Osteoblast (primary cell): ENCODE measurements around the gene KIAA1217. TPM values are rescaled to one million over a fixed set of nuclear protein-coding genes. Genes with fewer than 3 reads are reported as not detected.

Source experiments
- DNase-seq: peaks from one replicate; pipeline ENCODE4 v3.0.0; 2011; ENCODE audit warnings: low spot score, mixed read lengths; ENCODE audit not compliant: insufficient read length; ENCODE audit errors: missing footprints
- H2AFZ ChIP-seq: 2 replicates; pipeline ENCODE4 v1.6.0; 2011; ENCODE audit warnings: mild to moderate bottlenecking, low read length
- H3K27ac ChIP-seq: 2 replicates; pipeline ENCODE4 v1.5.1; 2011; ENCODE audit warnings: mild to moderate bottlenecking, low read depth, low read length, moderate library complexity
- H3K27me3 ChIP-seq: 2 replicates; pipeline ENCODE4 v1.6.0; 2012; ENCODE audit warnings: mild to moderate bottlenecking, control low read depth, inconsistent platforms, low read length, moderate library complexity; ENCODE audit not compliant: insufficient read depth
- H3K36me3 ChIP-seq: 2 replicates; pipeline ENCODE4 v1.5.1; 2011; ENCODE audit warnings: mild to moderate bottlenecking, low read length, control low read depth, moderate library complexity; ENCODE audit not compliant: insufficient read depth
- H3K4me1 ChIP-seq: 2 replicates; pipeline ENCODE4 v1.5.1; 2011; ENCODE audit warnings: mild to moderate bottlenecking, low read length, control low read depth, moderate library complexity; ENCODE audit not compliant: insufficient read depth
- H3K4me2 ChIP-seq: 2 replicates; pipeline ENCODE4 v1.6.0; 2011; ENCODE audit warnings: mild to moderate bottlenecking, low read length; ENCODE audit not compliant: insufficient read depth
- H3K4me3 ChIP-seq: fragments of 200-600 bp; sonication (generic); 3 replicates; pipeline ENCODE4 v1.5.1; 2012; ENCODE audit warnings: mild to moderate bottlenecking, low read length, inconsistent platforms; ENCODE audit not compliant: insufficient read depth
- H3K79me2 ChIP-seq: 2 replicates; pipeline ENCODE4 v1.6.0; 2012; ENCODE audit warnings: mild to moderate bottlenecking, low read length, control low read depth, inconsistent platforms; ENCODE audit not compliant: insufficient read depth
- H3K9me3 ChIP-seq: 2 replicates; pipeline ENCODE4 v1.5.1; 2011; ENCODE audit warnings: low read depth, low read length, control low read depth
- H4K20me1 ChIP-seq: 2 replicates; pipeline ENCODE4 v1.6.0; 2012; ENCODE audit warnings: mild to moderate bottlenecking, low read length, control low read depth; ENCODE audit not compliant: insufficient read depth
- CTCF ChIP-seq: IDR thresholded peaks from 2 replicates; pipeline ENCODE4 v1.5.1; 2011; ENCODE audit warnings: mild to moderate bottlenecking, low read depth, low read length, moderate library complexity; ENCODE audit errors: extremely low read depth
- total RNA-seq: library from RNA; depleted of rRNA; stranded (reverse); fragments of >200 nt; gene quantifications from 2 replicates; pipeline ENCODE4 v1.2.3, GENCODE V29; 2012

The KIAA1217 gene
- total RNA-seq, 1 donor: 51.0 TPM

- no peaks in the 10 kb centered on the region for H4K20me1 ChIP-seq
- no peak for TF ChIP-seq CTCF
- no peak for DNase-seq
- H3K4me2 ChIP-seq: no peak overlapping the region
- H3K27me3 ChIP-seq: no peaks in the 10 kb centered on the region
- H3K4me1 ChIP-seq: no peaks in the 10 kb centered on the region
- no peak overlapping the region for H3K27ac ChIP-seq
- no peaks in the 10 kb centered on the region for H3K79me2 ChIP-seq
- H2AFZ ChIP-seq: no peak overlapping the region
- H3K36me3 ChIP-seq: peaks cover 31% of the 10 kb centered on the region
- H3K9me3 ChIP-seq: no peaks in the 10 kb centered on the region
- H3K4me3 ChIP-seq: no peak overlapping the region
These were observed 296.8 kb downstream of the KIAA1217 start for GRCh38 chr10:24505759-24506158.

- no peak overlapping the region for H2AFZ ChIP-seq
- H3K36me3 ChIP-seq: peaks cover 41% of the 10 kb centered on the region
- H3K79me2 ChIP-seq: no peaks in the 10 kb centered on the region
- TF ChIP-seq CTCF: peak; percentile 54
- H4K20me1 ChIP-seq: no peaks in the 10 kb centered on the region
- H3K27ac ChIP-seq: no peak overlapping the region
- no peaks in the 10 kb centered on the region for H3K27me3 ChIP-seq
- no peaks in the 10 kb centered on the region for H3K9me3 ChIP-seq
- no peak overlapping the region for H3K4me3 ChIP-seq
- no peak for DNase-seq
- H3K4me1 ChIP-seq: no peaks in the 10 kb centered on the region
- H3K4me2 ChIP-seq: no peak overlapping the region
These were observed 304.2 kb downstream of the KIAA1217 start for GRCh38 chr10:24513155-24513554.

GRCh38 chr10:24515481-24515880 is 306.5 kb downstream of the KIAA1217 start:
- H3K4me2 ChIP-seq: no peak overlapping the region
- H3K4me3 ChIP-seq: no peak overlapping the region
- no peaks in the 10 kb centered on the region for H3K9me3 ChIP-seq
- H3K4me1 ChIP-seq: peaks cover 6% of the 10 kb centered on the region
- no peak for TF ChIP-seq CTCF
- peaks cover 43% of the 10 kb centered on the region for H3K36me3 ChIP-seq
- no peaks in the 10 kb centered on the region for H4K20me1 ChIP-seq
- no peaks in the 10 kb centered on the region for H3K27me3 ChIP-seq
- no peaks in the 10 kb centered on the region for H3K79me2 ChIP-seq
- no peak for DNase-seq
- H2AFZ ChIP-seq: no peak overlapping the region
- no peak overlapping the region for H3K27ac ChIP-seq

- H2AFZ ChIP-seq: peak overlapping the region; percentile 89
- peak overlapping the region; percentile 72 for H3K4me2 ChIP-seq
These were observed 309.5 kb downstream of the KIAA1217 start for GRCh38 chr10:24518411-24518810.

More at GRCh38 chr10:24518411-24518810, 309.5 kb downstream of the KIAA1217 start:
- peaks cover 6% of the 10 kb centered on the region for H3K4me1 ChIP-seq
- DNase-seq: no peak
- no peaks in the 10 kb centered on the region for H3K79me2 ChIP-seq
- no peak for TF ChIP-seq CTCF
- H3K27me3 ChIP-seq: no peaks in the 10 kb centered on the region
- H3K36me3 ChIP-seq: peaks cover 39% of the 10 kb centered on the region
- H3K27ac ChIP-seq: no peak overlapping the region
- no peaks in the 10 kb centered on the region for H4K20me1 ChIP-seq
- H3K4me3 ChIP-seq: no peak overlapping the region
- no peaks in the 10 kb centered on the region for H3K9me3 ChIP-seq
